K562 (cell line): Measurements from ENCODE around the gene KRTAP10-6. TPM values are rescaled to one million over a fixed set of nuclear protein-coding genes. Genes with fewer than 3 reads are reported as not detected.
"Not testable (repeated sequence)": the region's sequence is repeated elsewhere in the genome, so short reads cannot be mapped to it uniquely, and the experiment has no call there.

Experiments
- ATAC-seq: fragments of 200-7000 bp; cut with Tn5 transposase; 3 replicates; pipeline ENCODE4 v1.9.1; 2020; ENCODE audit warnings: moderate library complexity
- BruUV-seq: library from RNA; stranded (reverse); fragments of 400-500 nt; replicated peaks from 2 replicates; lab custom pipeline; 2021; lab: Mats Ljungman, UMichigan
- CTCF ChIA-PET: fragments of 300-600 bp; formaldehyde crosslinking; extraction: SDS; loops from one replicate; lab custom pipeline; 2021; ENCODE audit warnings: low intra/inter-chr PET ratio; lab: Yijun Ruan, JAX
- POLR2A ChIA-PET: fragments of 300-600, 350-650 bp; sonication (Branson Sonifier 250); formaldehyde crosslinking; extraction: SDS; loops from one replicate; lab custom pipeline; 2021; ENCODE audit warnings: antibody characterized with exemption, inconsistent platforms; lab: Yijun Ruan, JAX
- DNase-seq, 4 experiments: peaks; one replicate each; pipeline versions ENCODE4 v3.0.0 to v3.0.0-alpha.2; 2011 to 2018; ENCODE audit warnings: low spot score in 3 of 4, mixed read lengths in 3 of 4; ENCODE audit errors: extremely low read depth in 1 of 4
- FAIRE-seq: peaks from 2 replicates; lab custom pipeline; 2011; peaks lifted over from hg19 to GRCh38; lab: Jason Lieb, UNC
- H2AFZ ChIP-seq: 2 replicates; pipeline ENCODE4 v1.6.0; 2011; ENCODE audit warnings: low read depth, low read length, control low read depth, inconsistent platforms
- H3K27ac ChIP-seq: fragments of 200-600 bp; 3 replicates; pipeline ENCODE4 v1.8.0; 2011; ENCODE audit warnings: low read depth, mild to moderate bottlenecking, control low read depth, inconsistent platforms, low read length, moderate library complexity, mixed read lengths; ENCODE audit errors: extremely low read depth
- H3K27me3 ChIP-seq, 2 experiments: fragments of 300-600 bp in 1 of 2; 2 replicates in 1 of 2; 3 replicates in 1 of 2; pipeline versions ENCODE4 v1.6.0 to v1.8.0; 2011; ENCODE audit warnings: inconsistent platforms in 2 of 2, low read length in 2 of 2, mild to moderate bottlenecking in 1 of 2, mixed read lengths in 1 of 2, moderate library complexity in 1 of 2; ENCODE audit not compliant: control insufficient read depth in 2 of 2, insufficient read depth in 2 of 2
- H3K36me3 ChIP-seq: fragments of 300-600 bp; 3 replicates; pipeline ENCODE4 v1.8.0; 2011; ENCODE audit warnings: mild to moderate bottlenecking, low read length, inconsistent platforms; ENCODE audit not compliant: control insufficient read depth, insufficient read depth
- H3K4me1 ChIP-seq, 2 experiments: fragments of 200-600 bp in 1 of 2; replicated peaks in 1 of 2; 2 replicates in 1 of 2; 3 replicates in 1 of 2; pipeline versions ENCODE4 v1.5.1 to v1.8.0; 2011; ENCODE audit warnings: inconsistent platforms in 2 of 2, low read length in 2 of 2, mild to moderate bottlenecking in 1 of 2, mixed read lengths in 1 of 2, moderate library complexity in 1 of 2; ENCODE audit not compliant: control insufficient read depth in 2 of 2, insufficient read depth in 2 of 2
- H3K4me2 ChIP-seq: 2 replicates; pipeline ENCODE4 v1.6.1; 2011; ENCODE audit warnings: low read length, control low read depth, inconsistent platforms, mixed read lengths; ENCODE audit not compliant: insufficient read depth
- H3K4me3 ChIP-seq: fragments of 200-600 bp; sonication (generic), shearing (Covaris generic); 2 replicates; pipeline ENCODE4 v1.5.1; 2016; ENCODE audit warnings: control low read depth, inconsistent platforms
- H3K79me2 ChIP-seq: fragments of 200-600 bp; 3 replicates; pipeline ENCODE4 v1.8.0; 2011; ENCODE audit warnings: low read length, inconsistent platforms; ENCODE audit not compliant: control insufficient read depth, insufficient read depth
- H3K9ac ChIP-seq, 2 experiments: 2 replicates each; pipeline versions ENCODE4 v1.6.0 to v1.6.1; 2011; ENCODE audit warnings: low read depth in 2 of 2, low read length in 2 of 2, control low read depth in 1 of 2, inconsistent platforms in 1 of 2, mild to moderate bottlenecking in 1 of 2, mixed read lengths in 1 of 2; ENCODE audit not compliant: insufficient read depth in 1 of 2
- H3K9me1 ChIP-seq: one replicate; pipeline ENCODE4 v1.6.0; 2011; ENCODE audit warnings: inconsistent platforms, mild to moderate bottlenecking, low read length, moderate library complexity; ENCODE audit not compliant: control insufficient read depth, insufficient read depth
- H3K9me3 ChIP-seq: replicated peaks from 2 replicates; pipeline ENCODE4 v1.5.1; 2011; ENCODE audit warnings: low read depth, low read length, inconsistent platforms; ENCODE audit not compliant: control insufficient read depth, insufficient read depth
- H4K20me1 ChIP-seq: replicated peaks from 2 replicates; pipeline ENCODE4 v1.6.1; 2011; ENCODE audit warnings: low read length, inconsistent platforms, mixed read lengths; ENCODE audit not compliant: control insufficient read depth, insufficient read depth
- THAP7 ChIP-seq: fragments of 250-450 bp; sonication (Bioruptor Pico); IDR thresholded peaks from 2 replicates; pipeline ENCODE4 v1.5.0; 2021
- WGBS: fragments of 100-300 bp; shearing (Covaris generic); methylation state at CpG from one replicate; pipeline ENCODE4 v1.1.6; 2016; ENCODE audit warnings: low coverage, mixed read lengths; ENCODE audit not compliant: insufficient coverage; ENCODE audit errors: missing lambda C conversion rate; 5-methylcytosine and 5-hydroxymethylcytosine counted together
- in situ Hi-C: fragments of 300-500 bp; cut with MboI; formaldehyde crosslinking; loops from 4 replicates; pipeline ENCODE4 v1.15.0; 2018; ENCODE audit warnings: inconsistent platforms, mixed read lengths
- intact Hi-C: fragments of 100-400 bp; cut with micrococcal nuclease; formaldehyde crosslinking; loops from 2 replicates; pipeline ENCODE4 v1.14.2; 2022
- polyA plus RNA-seq, 8 experiments: library from polyadenylated mRNA; depleted of rRNA in 4 of 8; stranded (reverse) in 5 of 8; unstranded in 3 of 8; fragments of >200 nt; fragmentation: Nextera tagmentation in 2 of 8; fragmentation: Illumina TruSeq in 1 of 8; extraction: Ambion mirVana in 2 of 8; extraction: Trizol in 1 of 8; gene quantifications; 2 replicates each; pipeline versions ENCODE4 v1.2.1 to v1.2.3, GENCODE V29; 2011 to 2014; ENCODE audit warnings: inconsistent platforms in 1 of 8, missing spikeins in 1 of 8
- total RNA-seq, 7 experiments: library from RNA; depleted of rRNA in 6 of 7; stranded (reverse); fragments of >200 nt in 6 of 7; fragmentation: Illumina TruSeq in 2 of 7; extraction: Trizol in 2 of 7; gene quantifications; 2 replicates each; pipeline versions ENCODE4 v1.2.1 to v1.2.3, GENCODE V29; 2011 to 2021; ENCODE audit warnings: low replicate concordance in 1 of 7

Gene KRTAP10-6
- total and polyA plus RNA-seq, 9 of the 15 experiments (the other 6 are each of a cell fraction or from before 2014, with no cell fraction given), result not detected

GRCh38 chr21:44558695-44559094 is 33.6 kb downstream of the KRTAP10-6 start, which contains the start of gene KRTAP10-3 (continued):
- no peak for TF ChIP-seq THAP7 (CRISPR knock-in tag)
- TF ChIP-seq, all 486 proteins: peak for 0

- DNase-seq, H3K36me3 ChIP-seq, in situ Hi-C loops, H3K9me3 ChIP-seq, FAIRE-seq, H3K9me1 ChIP-seq, H3K79me2 ChIP-seq, H3K9ac ChIP-seq, H2AFZ ChIP-seq, POLR2A ChIA-PET, intact Hi-C loops, ATAC-seq, H4K20me1 ChIP-seq, CTCF ChIA-PET, H3K27ac ChIP-seq, H3K4me3 ChIP-seq, H3K4me1 ChIP-seq, BruUV-seq, H3K4me2 ChIP-seq: not testable (repeated sequence)
- peaks cover 33 to 46% of the 10 kb centered on the region in 2 experiments for H3K27me3 ChIP-seq
- 2% methylated on average over 5 of the region's 10 CpGs for WGBS
These were observed 34.0 kb downstream of the KRTAP10-6 start for GRCh38 chr21:44558329-44558675.
